NCI-H1694 (cell line): ENCODE results near the gene OASL.

Experiments
- DNase-seq: peaks from one replicate; lab custom pipeline; 2025; lab: John Stamatoyannopoulos, UW

Gene OASL

DNA sequence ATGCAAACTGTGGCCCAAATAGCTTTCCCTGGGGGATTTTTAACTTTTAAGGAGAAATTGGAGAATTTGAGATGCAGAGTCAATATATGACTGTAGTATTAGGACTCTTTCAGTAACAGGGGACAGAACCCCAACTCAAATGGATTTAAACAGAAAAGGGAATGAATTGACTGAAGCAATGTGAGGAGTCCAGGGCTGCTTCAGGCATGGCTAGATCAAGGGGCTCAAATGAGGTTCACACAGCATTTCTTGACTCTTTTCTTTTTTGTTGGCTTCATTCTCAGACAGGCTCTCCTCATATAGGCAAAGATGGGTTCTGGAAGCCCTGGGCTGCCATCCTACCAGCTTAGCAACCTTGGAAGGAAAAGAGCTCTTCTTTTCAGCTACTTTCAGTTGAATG is 47.1 kb downstream of the OASL start:
- DNase-seq, result no peak

DNA sequence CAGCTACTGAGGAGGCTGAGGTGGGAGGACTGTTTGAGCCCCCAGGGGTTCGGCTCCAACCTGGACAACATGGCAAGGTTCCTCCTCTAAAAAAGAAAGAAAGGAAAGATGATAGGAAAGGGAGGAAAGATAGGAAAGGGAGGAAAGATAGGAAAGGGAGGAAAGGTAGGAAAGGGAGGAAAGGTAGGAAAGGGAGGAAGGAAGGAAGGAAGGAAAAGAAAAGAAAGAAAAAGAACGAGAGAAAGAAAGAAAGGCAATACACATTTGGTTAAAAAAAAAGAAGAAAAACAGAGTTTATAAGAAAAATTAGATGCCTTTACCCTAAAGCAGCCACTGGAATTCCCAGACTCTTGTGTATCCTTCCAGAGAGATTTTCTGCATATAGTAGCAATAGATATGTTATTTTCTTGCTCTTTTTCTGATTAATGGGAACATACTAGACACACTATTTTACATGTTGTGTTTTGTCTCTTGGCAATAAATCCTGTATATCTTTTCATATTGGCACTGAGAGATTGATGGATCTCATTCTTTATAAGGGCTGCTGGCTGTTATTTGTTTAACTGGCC is 48.5 kb downstream of the OASL start:
- no peak for DNase-seq

DNA sequence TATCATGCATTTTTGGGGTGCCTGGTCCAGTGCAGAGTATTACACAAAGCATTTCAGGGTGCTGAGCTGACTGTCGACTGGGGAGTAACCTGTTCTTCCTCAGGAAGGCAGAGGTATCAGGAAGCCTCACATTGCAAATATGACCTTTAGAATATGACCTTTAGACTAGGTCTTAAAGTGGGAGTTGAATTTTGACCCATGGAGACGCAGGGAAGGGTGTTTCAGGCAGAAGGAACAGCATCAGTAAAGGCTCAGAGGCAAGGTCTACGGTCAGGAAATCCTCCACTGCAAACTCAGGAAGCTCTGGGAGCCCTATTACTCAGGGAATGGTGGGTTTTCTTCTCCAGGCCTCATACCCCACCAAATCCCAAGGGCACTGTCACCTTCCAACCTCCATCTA is 49.4 kb downstream of the OASL start:
- no peak for DNase-seq

DNA sequence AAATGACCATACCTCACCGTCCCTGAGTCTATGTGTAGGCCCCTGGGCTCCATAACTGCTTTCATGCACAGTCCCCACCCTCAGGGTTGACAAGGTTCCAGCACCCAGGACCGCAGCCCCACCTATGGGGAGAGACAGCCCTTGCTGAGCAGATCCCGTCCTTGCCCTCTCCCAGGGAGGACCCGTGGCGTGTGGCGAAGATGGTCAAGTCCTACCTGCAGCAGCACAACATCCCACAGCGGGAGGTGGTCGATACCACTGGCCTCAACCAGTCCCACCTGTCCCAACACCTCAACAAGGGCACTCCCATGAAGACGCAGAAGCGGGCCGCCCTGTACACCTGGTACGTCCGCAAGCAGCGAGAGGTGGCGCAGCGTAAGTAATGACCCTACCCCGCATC is 50.4 kb downstream of the OASL start:
- DNase-seq, result no peak

DNA sequence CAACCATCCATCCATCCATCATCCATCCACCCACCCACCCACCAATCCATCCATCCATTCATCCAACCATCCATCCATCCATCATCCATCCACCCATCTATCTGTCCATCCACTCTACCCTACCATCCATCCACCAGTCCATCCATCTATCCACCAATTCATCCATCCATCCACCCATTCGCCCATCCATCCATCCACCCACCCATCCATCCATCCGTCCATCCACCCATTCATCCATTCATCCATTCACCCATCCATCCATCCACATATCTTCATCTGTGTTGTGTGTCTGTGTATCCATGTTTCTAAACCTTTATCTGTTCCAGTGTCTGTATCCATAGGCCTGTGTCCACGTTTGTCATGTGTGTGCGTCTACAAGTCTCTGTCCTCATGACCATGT is 50.8 kb downstream of the OASL start:
- no peak for DNase-seq

DNA sequence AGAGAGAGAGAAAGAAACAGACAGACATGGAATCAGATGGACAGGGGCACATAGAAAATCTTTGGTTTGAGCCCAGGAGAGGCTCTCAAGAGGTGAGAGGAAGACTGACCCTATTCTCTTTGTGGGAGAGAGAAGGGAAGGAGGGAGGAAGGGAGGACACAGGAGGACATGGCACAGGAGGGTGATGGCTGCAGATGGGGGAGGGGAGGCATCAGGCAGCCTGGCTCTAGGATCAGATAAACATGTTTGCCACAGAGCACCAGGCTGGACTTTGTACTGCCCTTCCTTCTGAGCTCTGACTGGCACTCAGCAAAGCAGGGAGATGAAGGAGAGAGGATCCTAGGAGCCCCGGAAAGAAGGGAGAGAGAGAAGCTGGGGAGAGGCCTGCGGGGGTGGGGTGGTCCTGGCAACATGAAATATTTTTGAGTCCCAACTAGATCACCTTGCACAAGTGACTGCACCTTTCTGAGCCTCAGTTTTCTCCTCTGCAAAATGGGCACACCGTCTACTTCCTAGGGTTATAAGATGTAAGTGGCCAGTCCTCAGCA is 54.6 kb downstream of the OASL start:
- DNase-seq, result no peak

DNA sequence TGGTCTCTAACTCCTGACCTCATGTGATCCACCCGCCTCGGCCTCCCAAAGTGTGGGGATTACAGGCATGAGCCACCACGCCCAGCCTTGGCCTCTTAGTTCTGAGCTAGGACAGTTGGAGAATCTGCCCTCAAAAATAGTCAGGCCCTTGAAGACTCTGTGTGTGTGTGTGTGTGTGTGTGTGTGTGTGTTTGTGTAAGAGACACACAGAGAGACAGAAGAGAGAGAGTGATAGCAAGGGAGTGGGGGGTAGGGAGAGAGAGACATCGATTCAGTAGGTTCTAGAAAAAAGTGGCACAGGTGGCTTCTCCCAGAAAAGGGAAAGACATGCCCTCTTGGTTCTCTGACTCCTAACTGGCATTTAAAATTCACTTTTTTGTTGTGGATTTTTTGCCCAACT is 55.3 kb downstream of the OASL start:
- no peak for DNase-seq

DNA sequence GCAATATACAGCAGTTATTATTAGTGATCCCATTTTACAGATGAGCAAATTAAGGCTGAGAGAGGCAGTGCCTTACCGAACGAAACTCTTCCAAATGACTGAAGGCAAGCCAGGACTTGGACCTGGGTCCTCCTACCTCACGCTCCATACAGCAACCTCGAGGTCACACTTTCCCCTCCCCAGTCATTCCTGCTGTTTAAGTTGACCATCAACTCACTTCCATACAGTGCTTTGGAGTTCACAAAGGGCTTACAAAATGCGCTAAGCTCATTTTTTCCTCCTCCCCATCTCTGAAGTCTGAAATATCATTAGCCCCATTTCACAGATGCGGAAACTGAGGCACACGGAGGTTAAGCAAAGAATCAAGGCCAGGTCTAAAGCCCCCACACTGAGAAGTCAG is 56.4 kb downstream of the OASL start:
- no peak for DNase-seq

DNA sequence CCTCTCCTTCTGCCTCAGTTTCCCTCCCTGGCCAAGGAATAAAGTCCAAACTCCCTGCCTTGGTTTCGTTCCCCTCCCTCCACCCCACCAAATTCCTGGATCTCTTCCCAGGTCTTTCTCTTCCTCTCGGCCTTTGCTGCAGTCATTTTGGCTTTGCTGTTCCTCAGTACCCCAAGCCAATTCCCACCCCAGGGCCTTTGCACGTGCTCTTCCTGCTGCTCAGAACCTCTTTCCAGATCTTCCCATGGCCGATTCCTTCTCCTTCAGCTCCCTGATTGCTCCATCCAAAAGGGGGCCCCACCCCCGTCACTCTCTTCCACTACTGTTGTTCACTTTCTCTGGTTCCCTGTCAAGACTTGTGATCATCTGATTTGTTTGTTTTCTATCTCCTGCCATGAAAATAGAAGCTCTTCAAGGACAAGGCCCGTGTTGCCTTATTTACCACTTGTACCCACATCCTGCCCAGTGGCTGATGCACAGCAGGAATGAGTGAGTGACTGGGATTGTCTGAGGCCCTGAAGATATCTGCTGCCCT is 57.6 kb downstream of the OASL start:
- DNase-seq, result no peak

DNA sequence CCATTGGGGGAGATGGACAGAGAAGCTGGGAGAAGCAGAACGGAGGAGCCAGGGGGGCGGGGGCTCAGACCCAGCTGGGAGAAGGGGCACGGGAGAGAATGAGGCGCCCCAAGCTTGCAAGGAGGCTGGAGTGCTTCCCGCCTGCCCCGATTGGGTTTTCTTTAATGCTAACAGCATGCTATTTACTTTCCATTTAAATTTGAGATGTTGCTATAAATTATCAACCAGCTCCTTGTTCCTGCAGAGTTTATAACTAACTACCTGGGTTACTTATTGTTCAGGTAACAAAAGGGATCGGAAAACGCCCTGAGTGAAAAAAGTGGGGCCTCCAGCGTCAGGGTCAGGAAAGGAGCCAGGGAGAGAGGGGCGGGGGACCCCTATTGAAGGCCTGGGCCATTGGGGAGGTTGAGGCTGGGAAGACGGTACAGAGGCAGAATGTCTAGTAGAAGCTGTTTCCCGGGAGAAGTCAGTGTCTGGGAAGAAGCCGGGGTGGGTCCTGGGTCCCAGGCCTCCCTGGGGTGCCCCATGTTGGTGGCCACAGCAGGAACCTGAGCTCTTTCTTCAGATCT is 58.2 kb downstream of the OASL start:
- no peak for DNase-seq

DNA sequence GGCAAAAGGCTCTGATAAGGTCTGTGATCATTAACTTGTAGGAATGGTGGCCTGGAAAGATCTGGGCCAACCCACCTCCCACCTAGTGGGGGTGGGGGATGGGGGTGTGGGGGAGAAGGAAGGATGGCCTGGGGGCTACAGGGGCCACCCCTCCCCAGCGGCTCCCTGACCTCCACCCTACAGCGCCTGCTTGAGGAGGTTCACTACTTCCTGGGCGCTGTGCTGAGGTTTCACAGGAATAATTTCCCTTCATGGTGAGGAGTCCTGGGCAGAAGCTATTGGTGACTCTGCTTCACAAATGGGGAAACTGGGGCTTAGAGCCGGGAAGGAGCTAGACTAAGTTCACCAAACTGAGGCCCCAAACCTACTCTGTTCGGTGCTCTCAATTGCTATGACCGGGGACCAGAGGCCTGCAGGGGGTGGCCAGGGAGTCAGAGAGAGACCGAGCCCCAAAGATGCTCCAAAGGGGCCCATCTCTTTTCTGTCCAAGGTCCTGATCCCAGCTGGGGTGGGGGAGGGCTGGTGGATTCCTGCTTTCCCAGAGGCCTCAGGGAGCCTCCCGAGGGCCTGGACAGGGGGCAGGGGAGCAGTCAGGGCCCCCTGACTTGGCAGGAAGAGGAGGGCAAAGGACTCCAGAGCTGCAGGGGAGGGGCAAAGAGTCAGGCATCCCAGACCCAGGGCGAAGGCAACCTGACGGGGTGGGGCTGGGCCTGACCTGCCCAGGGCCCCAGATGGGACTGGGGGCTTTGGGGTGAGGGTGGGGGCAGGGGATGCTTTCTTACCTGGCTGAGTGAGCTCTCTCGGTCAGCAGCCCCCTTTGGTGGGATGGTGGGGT is 59.0 kb downstream of the OASL start:
- DNase-seq, result no peak

DNA sequence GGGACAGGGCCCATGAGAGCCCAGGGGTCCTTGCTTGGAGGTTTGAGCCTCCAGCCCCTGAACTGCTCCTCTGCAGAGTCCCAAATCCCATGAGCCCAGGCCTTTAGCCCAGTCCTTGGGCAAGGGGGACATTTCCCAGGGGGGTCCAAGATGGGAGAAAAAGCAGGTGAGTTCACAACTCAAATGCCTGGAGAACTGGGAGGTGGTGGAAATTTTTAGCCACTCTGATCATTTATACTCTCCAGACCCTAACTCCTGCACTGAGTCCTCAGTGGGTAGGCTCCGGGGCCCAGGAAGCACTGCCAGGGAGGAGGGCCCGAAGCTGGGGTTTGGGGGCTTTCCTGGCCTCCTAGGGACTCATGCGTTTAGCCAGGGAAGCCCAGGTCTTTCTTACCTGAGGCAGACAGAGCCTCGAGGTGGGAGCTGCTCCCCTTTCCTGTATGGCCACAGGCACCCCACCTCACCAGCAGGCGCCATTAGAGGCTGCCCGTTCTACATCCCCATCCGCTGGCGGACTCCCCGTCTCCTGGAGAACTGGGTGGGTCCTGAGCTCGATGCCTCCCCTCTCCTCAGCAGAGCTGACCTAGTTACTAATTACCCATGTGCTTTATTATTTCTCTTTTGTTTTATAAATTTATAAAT is 59.7 kb downstream of the OASL start:
- DNase-seq, result no peak

DNA sequence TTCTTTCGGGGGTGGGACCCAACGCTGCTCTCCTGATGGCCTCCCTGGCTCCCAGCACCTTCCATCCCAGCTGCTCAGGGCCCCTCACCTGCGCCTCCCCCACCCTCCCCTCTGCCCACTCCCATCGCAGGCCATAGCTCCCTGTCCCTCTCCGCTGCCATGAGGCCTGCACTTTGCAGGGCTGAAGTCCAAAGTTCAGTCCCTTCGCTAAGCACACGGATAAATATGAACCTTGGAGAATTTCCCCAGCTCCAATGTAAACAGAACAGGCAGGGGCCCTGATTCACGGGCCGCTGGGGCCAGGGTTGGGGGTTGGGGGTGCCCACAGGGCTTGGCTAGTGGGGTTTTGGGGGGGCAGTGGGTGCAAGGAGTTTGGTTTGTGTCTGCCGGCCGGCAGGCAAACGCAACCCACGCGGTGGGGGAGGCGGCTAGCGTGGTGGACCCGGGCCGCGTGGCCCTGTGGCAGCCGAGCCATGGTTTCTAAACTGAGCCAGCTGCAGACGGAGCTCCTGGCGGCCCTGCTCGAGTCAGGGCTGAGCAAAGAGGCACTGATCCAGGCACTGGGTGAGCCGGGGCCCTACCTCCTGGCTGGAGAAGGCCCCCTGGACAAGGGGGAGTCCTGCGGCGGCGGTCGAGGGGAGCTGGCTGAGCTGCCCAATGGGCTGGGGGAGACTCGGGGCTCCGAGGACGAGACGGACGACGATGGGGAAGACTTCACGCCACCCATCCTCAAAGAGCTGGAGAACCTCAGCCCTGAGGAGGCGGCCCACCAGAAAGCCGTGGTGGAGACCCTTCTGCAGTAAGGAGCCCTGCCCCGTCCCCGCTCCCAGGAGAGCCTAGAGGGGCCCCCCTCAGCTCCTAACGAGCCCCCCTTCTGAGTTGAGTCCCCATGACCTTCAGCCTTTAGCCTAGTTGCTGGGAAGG is 60.5 kb downstream of the OASL start, which contains the start of gene HNF1A:
HNF1A (plus strand) TSS at position 248 of the 924 bp plus-strand sequence; CDS start at position 474, 226 bp downstream.
- DNase-seq, result no peak

DNA sequence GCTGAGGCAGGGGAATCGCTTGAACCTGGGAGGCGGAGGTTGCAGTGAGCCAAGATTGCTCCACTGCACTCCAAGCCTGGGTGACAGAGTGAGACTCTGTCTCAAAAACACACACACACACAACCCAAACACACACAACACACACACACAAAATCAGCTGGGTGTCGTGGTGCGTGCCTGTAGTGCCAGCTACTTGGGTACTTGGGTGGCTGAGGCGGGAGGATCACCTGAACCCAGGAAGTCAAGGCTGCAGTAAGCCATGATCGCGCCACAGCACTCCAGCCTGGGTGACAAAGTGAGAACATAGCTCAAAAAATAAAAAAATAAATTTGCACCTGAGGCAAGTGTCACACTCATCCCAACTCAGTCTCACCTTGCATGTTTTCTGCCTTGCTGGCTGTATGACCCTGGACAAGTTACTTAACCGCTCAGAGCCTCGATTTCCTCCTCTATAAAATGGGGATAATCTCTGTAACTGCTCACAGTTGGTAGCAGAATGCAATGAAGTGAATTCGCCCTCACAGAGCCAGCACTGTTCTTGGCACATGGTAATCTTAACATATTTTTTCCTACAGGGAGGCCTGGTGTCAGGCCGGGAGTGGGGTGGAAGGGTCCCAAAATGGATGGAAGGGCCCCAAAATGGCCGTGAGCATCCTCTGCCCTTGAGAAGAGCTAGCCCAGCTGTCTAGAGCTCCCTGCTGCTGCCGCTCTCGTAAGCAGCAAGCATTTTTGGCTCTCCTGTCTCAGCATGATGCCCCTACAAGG is 61.3 kb downstream of the OASL start:
- no peak for DNase-seq

DNA sequence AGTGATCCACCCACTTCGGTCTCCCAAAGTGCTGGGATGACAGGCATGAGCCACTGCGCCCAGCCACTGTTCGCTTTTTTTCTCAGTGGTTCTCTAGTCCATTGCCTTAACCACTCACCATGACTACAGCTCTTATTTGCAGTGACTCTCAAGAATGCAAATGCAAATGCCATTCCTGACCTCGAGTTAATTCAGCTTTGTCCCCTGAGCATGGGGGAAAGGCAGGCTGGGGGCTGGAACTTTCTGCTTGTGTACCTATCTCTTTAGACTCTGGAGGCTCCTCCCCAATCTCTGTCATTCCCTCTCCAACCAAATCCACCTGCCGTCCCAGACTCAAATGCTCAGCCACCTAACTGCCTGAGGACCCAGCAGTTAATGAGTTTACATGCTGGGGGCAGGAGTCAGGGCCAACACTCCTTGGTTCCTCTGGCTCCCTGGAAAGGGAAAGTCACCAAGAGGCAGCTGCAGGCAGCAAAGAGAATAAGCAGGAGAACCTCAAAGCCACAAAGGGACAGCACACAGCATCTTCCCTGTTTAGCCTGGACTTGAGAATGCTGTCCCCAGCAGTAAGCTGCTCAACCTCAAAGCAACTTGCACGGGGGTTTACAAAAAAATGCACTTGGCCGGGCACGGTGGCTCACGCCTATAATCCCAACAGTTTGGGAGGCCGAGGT is 66.0 kb downstream of the OASL start:
- no peak for DNase-seq

DNA sequence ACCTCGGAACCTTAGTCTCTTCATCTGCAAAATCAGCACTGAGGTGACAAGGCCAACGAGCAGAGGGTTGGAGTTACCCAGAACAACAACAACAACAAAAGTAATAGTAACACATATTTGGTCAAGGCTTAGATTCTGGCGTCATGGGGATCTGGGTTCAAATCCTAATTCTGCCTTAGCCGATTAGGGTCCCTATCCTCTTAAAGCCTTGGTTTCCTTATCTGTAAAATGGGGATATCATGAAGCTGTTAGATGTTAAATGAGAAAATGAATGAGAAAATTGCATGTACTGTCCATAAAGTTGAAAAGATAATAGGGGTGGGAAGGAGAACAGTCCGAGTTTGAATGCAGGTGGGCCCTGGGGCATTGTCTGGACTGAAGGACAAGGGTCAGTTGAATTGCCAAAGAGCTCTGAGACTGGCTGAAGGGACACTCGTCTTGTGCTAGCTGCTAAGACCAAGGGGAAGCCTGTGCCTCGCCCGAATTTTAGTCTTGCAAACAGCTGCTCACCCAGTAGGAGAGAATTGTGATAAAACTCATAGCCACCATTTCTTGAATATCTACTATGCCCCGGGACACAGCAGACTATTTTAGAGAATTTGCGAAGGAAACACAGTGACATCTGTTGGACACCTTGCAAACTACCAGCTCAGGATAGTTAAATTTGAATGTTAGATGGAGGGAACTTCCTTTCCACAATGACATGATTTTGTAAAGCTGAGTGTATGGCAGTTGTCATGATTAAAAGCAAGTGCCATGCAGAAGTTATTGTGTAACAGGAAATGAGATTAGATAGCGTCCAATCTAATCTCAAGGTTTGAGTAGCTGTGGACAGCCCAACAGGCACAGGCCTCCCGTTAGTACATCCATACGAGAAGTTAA is 67.5 kb downstream of the OASL start:
- peak; percentile 51 for DNase-seq

DNA sequence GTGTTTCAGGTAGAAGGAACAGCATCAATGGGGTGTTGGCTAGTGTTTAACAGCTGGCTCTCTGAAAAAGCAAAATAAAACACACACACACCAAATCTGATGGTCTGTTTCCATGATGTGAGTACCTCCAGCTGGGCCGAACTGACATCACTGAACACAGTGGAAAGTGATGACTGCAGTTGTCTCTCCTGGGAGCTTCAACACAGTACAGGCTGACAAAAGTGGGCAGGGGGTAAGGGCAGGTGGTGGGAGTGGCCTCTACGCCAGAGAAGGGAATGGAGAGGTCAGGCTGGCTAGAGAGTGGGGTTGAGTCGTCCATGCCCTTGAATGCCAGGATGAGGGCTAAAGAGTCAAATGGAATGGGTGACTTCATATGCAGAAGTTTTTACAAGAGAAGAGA is 68.7 kb downstream of the OASL start:
- no peak for DNase-seq
